Skeletal muscle tissue (tissue), 4 donors: ENCODE data around the gene ZMYM4. TPM values are rescaled to one million over a fixed set of nuclear protein-coding genes. Genes with fewer than 3 reads are reported as not detected.

ENCODE experiments used
- H3K27ac ChIP-seq: one replicate; pipeline ENCODE4 v1.7.0; 2013; ENCODE audit warnings: mild to moderate bottlenecking, low read depth, low read length, inconsistent platforms
- H3K27me3 ChIP-seq, 3 donors: one replicate each; pipeline ENCODE4 v1.7.0; 2013; ENCODE audit warnings: low read length in 3 of 3; ENCODE audit not compliant: control insufficient read depth in 3 of 3, insufficient read depth in 3 of 3
- H3K36me3 ChIP-seq, 3 donors: one replicate each; pipeline ENCODE4 v1.7.0; 2013; ENCODE audit warnings: low read length in 3 of 3; ENCODE audit not compliant: control insufficient read depth in 3 of 3, insufficient read depth in 3 of 3
- H3K4me1 ChIP-seq, 3 donors: one replicate each; pipeline ENCODE4 v1.7.0; 2013; ENCODE audit warnings: low read length in 3 of 3, mild to moderate bottlenecking in 3 of 3; ENCODE audit not compliant: control insufficient read depth in 3 of 3, insufficient read depth in 3 of 3
- H3K4me3 ChIP-seq, 3 donors: one replicate each; pipeline ENCODE4 v1.7.0; 2013; ENCODE audit warnings: low read length in 3 of 3
- H3K9ac ChIP-seq, 3 donors: one replicate each; pipeline ENCODE4 v1.7.0; 2013; ENCODE audit warnings: low read length in 3 of 3, mild to moderate bottlenecking in 3 of 3, moderate library complexity in 2 of 3, low read depth in 1 of 3
- H3K9me3 ChIP-seq, 3 donors: one replicate each; pipeline ENCODE4 v1.7.0; 2013; ENCODE audit warnings: low read length in 3 of 3; ENCODE audit not compliant: control insufficient read depth in 3 of 3
- total RNA-seq: library from RNA; depleted of rRNA; stranded (reverse); fragments of >200 nt; gene quantifications from one replicate; pipeline ENCODE4 v1.2.3, GENCODE V29; 2014
- donor health status: Osteomylitis.

The ZMYM4 gene
- total RNA-seq, 1 donor from 2014 or later = 53.2 TPM

GRCh38 chr1:35428360-35428759, 159.9 kb downstream of the ZMYM4 start:
- no peak overlapping the region for H3K27ac ChIP-seq
- peaks cover 9 to 17% (median 17%) of the 10 kb centered on the region in 3 donors for H3K36me3 ChIP-seq
- H3K9me3 ChIP-seq = no peaks in the 10 kb centered on the region
- H3K9ac ChIP-seq = no peak overlapping the region
- no peak overlapping the region for H3K4me3 ChIP-seq
- H3K27me3 ChIP-seq = no peaks in the 10 kb centered on the region
- H3K4me1 ChIP-seq = peaks cover 0 to 3% (median 0%) of the 10 kb centered on the region in 3 donors

- no peak overlapping the region for H3K27ac ChIP-seq
- no peaks in the 10 kb centered on the region for H3K27me3 ChIP-seq
- H3K4me1 ChIP-seq = peaks cover 0 to 3% (median 0%) of the 10 kb centered on the region in 3 donors
- peaks cover 27 to 35% (median 31%) of the 10 kb centered on the region in 3 donors for H3K36me3 ChIP-seq
- H3K9ac ChIP-seq = no peak overlapping the region
- H3K9me3 ChIP-seq = no peaks in the 10 kb centered on the region
- no peak overlapping the region for H3K4me3 ChIP-seq
Measured at GRCh38 chr1:35430762-35431161, 162.3 kb downstream of the ZMYM4 start.

GRCh38 chr1:35431173-35431599, 162.7 kb downstream of the ZMYM4 start:
- Histone ChIP-seq H3K36me3 (peaks cover 30 to 39% (median 35%) of the 10 kb centered on the region in 3 donors), H3K9ac (no peak overlapping the region), H3K4me1 (peaks cover 0 to 3% (median 0%) of the 10 kb centered on the region in 3 donors)

GRCh38 chr1:35432231-35432630, 163.7 kb downstream of the ZMYM4 start:
- Histone ChIP-seq H3K9me3 (no peaks in the 10 kb centered on the region), H3K27ac (no peak overlapping the region), H3K27me3 (no peaks in the 10 kb centered on the region), H3K9ac (no peak overlapping the region), H3K36me3 (peaks cover 38 to 45% (median 42%) of the 10 kb centered on the region in 3 donors), H3K4me3 (no peak overlapping the region), H3K4me1 (peaks cover 0 to 3% (median 0%) of the 10 kb centered on the region in 3 donors)

More at GRCh38 chr1:35431173-35431599, 162.7 kb downstream of the ZMYM4 start:
- no peak overlapping the region for H3K4me3 ChIP-seq
- H3K27me3 ChIP-seq = no peaks in the 10 kb centered on the region
- H3K9me3 ChIP-seq = no peaks in the 10 kb centered on the region
- no peak overlapping the region for H3K27ac ChIP-seq

- Histone ChIP-seq H3K27ac (no peak overlapping the region), H3K27me3 (no peaks in the 10 kb centered on the region), H3K9ac (no peak overlapping the region), H3K4me1 (peaks cover 0 to 3% (median 0%) of the 10 kb centered on the region in 3 donors), H3K9me3 (no peaks in the 10 kb centered on the region), H3K36me3 (peaks cover 43 to 56% (median 50%) of the 10 kb centered on the region in 3 donors), H3K4me3 (no peak overlapping the region)
Measured at GRCh38 chr1:35433714-35434113, 165.2 kb downstream of the ZMYM4 start.

- peaks cover 0 to 3% (median 0%) of the 10 kb centered on the region in 3 donors for H3K4me1 ChIP-seq
- H3K4me3 ChIP-seq = no peak overlapping the region
- H3K27ac ChIP-seq = no peak overlapping the region
- H3K9me3 ChIP-seq = no peaks in the 10 kb centered on the region
- H3K36me3 ChIP-seq = peaks cover 52 to 64% (median 59%) of the 10 kb centered on the region in 3 donors
- H3K27me3 ChIP-seq = no peaks in the 10 kb centered on the region
- H3K9ac ChIP-seq = no peak overlapping the region
Measured at GRCh38 chr1:35434703-35435102, 166.2 kb downstream of the ZMYM4 start.

GRCh38 chr1:35436078-35436477, 167.6 kb downstream of the ZMYM4 start:
- peaks cover 64 to 77% (median 71%) of the 10 kb centered on the region in 3 donors for H3K36me3 ChIP-seq
- H3K27me3 ChIP-seq = no peaks in the 10 kb centered on the region

GRCh38 chr1:35437200-35437599, 168.7 kb downstream of the ZMYM4 start:
- Histone ChIP-seq H3K4me1 (peaks cover 0 to 3% (median 0%) of the 10 kb centered on the region in 3 donors), H3K9ac (no peak overlapping the region), H3K27me3 (no peaks in the 10 kb centered on the region), H3K4me3 (no peak overlapping the region), H3K36me3 (peaks cover 71 to 85% (median 76%) of the 10 kb centered on the region in 3 donors), H3K9me3 (no peaks in the 10 kb centered on the region), H3K27ac (no peak overlapping the region)

More at GRCh38 chr1:35436078-35436477, 167.6 kb downstream of the ZMYM4 start:
- Histone ChIP-seq H3K4me1 (peaks cover 0 to 3% (median 0%) of the 10 kb centered on the region in 3 donors), H3K9me3 (no peaks in the 10 kb centered on the region), H3K9ac (no peak overlapping the region), H3K4me3 (no peak overlapping the region), H3K27ac (no peak overlapping the region)

- H3K9me3 ChIP-seq = no peaks in the 10 kb centered on the region
- no peaks in the 10 kb centered on the region for H3K27me3 ChIP-seq
- no peak overlapping the region for H3K27ac ChIP-seq
- no peaks in the 10 kb centered on the region for H3K4me1 ChIP-seq
- H3K9ac ChIP-seq = no peak overlapping the region
- peaks cover 63 to 84% (median 77%) of the 10 kb centered on the region in 3 donors for H3K36me3 ChIP-seq
- no peak overlapping the region for H3K4me3 ChIP-seq
Measured at GRCh38 chr1:35439626-35440025, 171.1 kb downstream of the ZMYM4 start.

- Histone ChIP-seq H3K9ac (no peak overlapping the region), H3K27ac (no peak overlapping the region), H3K4me1 (no peaks in the 10 kb centered on the region), H3K27me3 (no peaks in the 10 kb centered on the region), H3K4me3 (no peak overlapping the region), H3K36me3 (peaks cover 49 to 80% (median 73%) of the 10 kb centered on the region in 3 donors), H3K9me3 (no peaks in the 10 kb centered on the region)
Measured at GRCh38 chr1:35441926-35442579, 173.5 kb downstream of the ZMYM4 start.
